Thyroid gland (tissue), 4 donors: ENCODE measurements around the gene NEK6.

ENCODE experiments used
- CTCF ChIP-seq, 6 experiments: fragments of 200-600 bp in 3 of 6; fragments of 450-650 bp in 3 of 6; sonication (generic) in 3 of 6; IDR thresholded peaks; one replicate each; pipeline ENCODE4 v1.5.1; 2016 to 2019; ENCODE audit warnings: antibody characterized with exemption in 6 of 6, mild to moderate bottlenecking in 2 of 6, inconsistent platforms in 1 of 6, moderate library complexity in 1 of 6
- POLR2A ChIP-seq, 2 donors: fragments of 450-650 bp; IDR thresholded peaks; one replicate each; pipeline ENCODE4 v1.6.1; 2017; ENCODE audit warnings: antibody characterized with exemption in 2 of 2, mild to moderate bottlenecking in 2 of 2, moderate library complexity in 1 of 2

- TF ChIP-seq POLR2A (IDR thresholded peaks at IDR 0.05) (no peak), CTCF (IDR thresholded peaks at IDR 0.05) (no peak)
Measured at GRCh38 chr9:124364141-124364540, 106.4 kb downstream of the NEK6 start.
